ENCODE data around the gene HUS1.

The HUS1 gene

DNA sequence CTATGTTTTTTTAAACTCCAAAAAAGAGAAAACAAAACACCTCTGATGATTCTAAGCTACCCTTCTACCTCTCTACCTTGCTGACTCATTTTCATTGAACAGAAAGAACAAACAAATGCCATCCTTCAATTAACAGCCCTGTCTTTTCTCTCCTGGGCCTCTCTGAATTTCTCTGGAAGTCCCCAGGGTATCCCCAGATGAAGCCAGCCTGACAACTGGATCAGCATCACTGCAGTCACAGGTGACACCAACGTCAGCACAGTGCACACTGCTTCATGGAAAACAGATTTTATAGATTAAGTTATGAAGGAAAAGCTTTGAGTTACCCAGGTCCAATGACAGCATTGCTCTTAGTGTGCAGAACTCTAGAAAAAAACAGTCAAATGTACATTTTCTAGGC, 5.7 kb downstream of the HUS1 start:
- Histone ChIP-seq H3K9me3 (ENCODE audit: control insufficient read depth, insufficient read depth, low read length) (no peaks in the 10 kb centered on the region), H3K27me3 (ENCODE audit: control insufficient read depth, insufficient read depth, low read length) (no peaks in the 10 kb centered on the region), H3K36me3 (ENCODE audit: control insufficient read depth, insufficient read depth, low read length) (peaks cover 15% of the 10 kb centered on the region), H3K9ac (ENCODE audit: low read depth, low read length) (no peak overlapping the region), H3K4me1 (ENCODE audit: control insufficient read depth, insufficient read depth, low read length) (peaks cover 7% of the 10 kb centered on the region), H3K4me3 (ENCODE audit: low read depth, low read length) (no peak overlapping the region)

- H3K36me3 ChIP-seq (ENCODE audit: control insufficient read depth, insufficient read depth, low read length), result peaks cover 26% of the 10 kb centered on the region
- H3K9me3 ChIP-seq (ENCODE audit: control insufficient read depth, insufficient read depth, low read length), result no peaks in the 10 kb centered on the region
- H3K4me1 ChIP-seq (ENCODE audit: control insufficient read depth, insufficient read depth, low read length), result peaks cover 4% of the 10 kb centered on the region
- H3K27me3 ChIP-seq (ENCODE audit: control insufficient read depth, insufficient read depth, low read length), result no peaks in the 10 kb centered on the region
- H3K9ac ChIP-seq (ENCODE audit: low read depth, low read length), result no peak overlapping the region
- no peak overlapping the region for H3K4me3 ChIP-seq (ENCODE audit: low read depth, low read length)
Measured at GRCh38 chr7:47970761-47971160, 8.7 kb downstream of the HUS1 start.

GRCh38 chr7:47968847-47969774, 10.3 kb downstream of the HUS1 start:
- Histone ChIP-seq H3K4me3 (ENCODE audit: low read depth, low read length) (no peak overlapping the region), H3K4me1 (ENCODE audit: control insufficient read depth, insufficient read depth, low read length) (peaks cover 4% of the 10 kb centered on the region), H3K36me3 (ENCODE audit: control insufficient read depth, insufficient read depth, low read length) (peaks cover 32% of the 10 kb centered on the region), H3K9me3 (ENCODE audit: control insufficient read depth, insufficient read depth, low read length) (no peaks in the 10 kb centered on the region), H3K9ac (ENCODE audit: low read depth, low read length) (no peak overlapping the region), H3K27me3 (ENCODE audit: control insufficient read depth, insufficient read depth, low read length) (no peaks in the 10 kb centered on the region)

DNA sequence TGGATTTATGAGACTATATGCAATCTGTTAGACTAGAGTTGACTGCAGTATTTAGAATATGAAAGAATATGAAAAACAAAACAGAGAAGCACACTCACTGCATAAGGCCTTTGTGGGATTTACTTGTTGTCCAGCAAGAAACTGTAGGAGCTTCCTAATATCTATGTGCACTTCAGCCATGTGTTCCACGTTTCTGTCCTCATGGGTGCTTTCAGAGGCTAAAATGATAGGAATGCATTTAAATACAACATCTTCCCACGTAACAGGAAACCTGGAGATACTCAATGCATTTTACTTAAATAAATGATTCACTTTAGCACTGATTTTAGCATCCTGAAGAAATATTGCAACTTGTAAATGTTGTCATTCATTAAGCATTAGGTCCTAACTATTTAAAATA, 11.7 kb downstream of the HUS1 start:
- Histone ChIP-seq H3K27me3 (ENCODE audit: control insufficient read depth, insufficient read depth, low read length) (no peaks in the 10 kb centered on the region), H3K4me1 (ENCODE audit: control insufficient read depth, insufficient read depth, low read length) (peaks cover 4% of the 10 kb centered on the region), H3K4me3 (ENCODE audit: low read depth, low read length) (no peak overlapping the region), H3K9me3 (ENCODE audit: control insufficient read depth, insufficient read depth, low read length) (no peaks in the 10 kb centered on the region), H3K9ac (ENCODE audit: low read depth, low read length) (no peak overlapping the region), H3K36me3 (ENCODE audit: control insufficient read depth, insufficient read depth, low read length) (peaks cover 33% of the 10 kb centered on the region)

DNA sequence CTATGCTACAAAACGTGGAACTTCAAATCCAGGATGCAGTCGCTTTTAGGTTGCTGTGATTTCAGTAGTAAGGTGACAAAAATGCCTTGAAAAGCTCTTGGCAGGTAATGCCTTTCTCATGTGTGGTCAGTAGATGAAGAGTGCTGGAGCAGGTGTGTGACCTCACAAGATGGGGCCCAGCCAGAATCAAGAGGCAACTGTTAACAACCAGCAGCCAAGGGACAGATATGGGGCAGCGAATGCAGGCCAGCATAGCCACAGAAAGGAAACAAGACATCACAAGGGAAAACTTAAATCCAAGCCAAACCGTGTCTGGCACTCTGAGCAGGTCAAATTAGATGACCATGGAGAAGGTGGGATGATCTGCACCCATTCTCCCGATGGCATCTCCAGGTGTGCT, 12.3 kb downstream of the HUS1 start:
- peaks cover 36% of the 10 kb centered on the region for H3K36me3 ChIP-seq (ENCODE audit: control insufficient read depth, insufficient read depth, low read length)
- H3K27me3 ChIP-seq (ENCODE audit: control insufficient read depth, insufficient read depth, low read length), result no peaks in the 10 kb centered on the region
- no peak overlapping the region for H3K9ac ChIP-seq (ENCODE audit: low read depth, low read length)
- peaks cover 4% of the 10 kb centered on the region for H3K4me1 ChIP-seq (ENCODE audit: control insufficient read depth, insufficient read depth, low read length)
- H3K9me3 ChIP-seq (ENCODE audit: control insufficient read depth, insufficient read depth, low read length), result no peaks in the 10 kb centered on the region
- no peak overlapping the region for H3K4me3 ChIP-seq (ENCODE audit: low read depth, low read length)

GRCh38 chr7:47965456-47965855, 14.0 kb downstream of the HUS1 start:
- no peak overlapping the region for H3K4me3 ChIP-seq (ENCODE audit: low read depth, low read length)
- H3K9ac ChIP-seq (ENCODE audit: low read depth, low read length), result no peak overlapping the region
- H3K9me3 ChIP-seq (ENCODE audit: control insufficient read depth, insufficient read depth, low read length), result no peaks in the 10 kb centered on the region
- H3K4me1 ChIP-seq (ENCODE audit: control insufficient read depth, insufficient read depth, low read length), result peaks cover 4% of the 10 kb centered on the region
- H3K27me3 ChIP-seq (ENCODE audit: control insufficient read depth, insufficient read depth, low read length), result no peaks in the 10 kb centered on the region
- H3K36me3 ChIP-seq (ENCODE audit: control insufficient read depth, insufficient read depth, low read length), result peaks cover 50% of the 10 kb centered on the region

- Histone ChIP-seq H3K27me3 (ENCODE audit: control insufficient read depth, insufficient read depth, low read length) (no peaks in the 10 kb centered on the region), H3K36me3 (ENCODE audit: control insufficient read depth, insufficient read depth, low read length) (peaks cover 44% of the 10 kb centered on the region), H3K4me1 (ENCODE audit: control insufficient read depth, insufficient read depth, low read length) (no peaks in the 10 kb centered on the region), H3K4me3 (ENCODE audit: low read depth, low read length) (no peak overlapping the region), H3K9ac (ENCODE audit: low read depth, low read length) (no peak overlapping the region), H3K9me3 (ENCODE audit: control insufficient read depth, insufficient read depth, low read length) (no peaks in the 10 kb centered on the region)
Measured at GRCh38 chr7:47962262-47962661, 17.2 kb downstream of the HUS1 start.

GRCh38 chr7:47957156-47957555, 22.3 kb downstream of the HUS1 start:
- Histone ChIP-seq H3K9ac (ENCODE audit: low read depth, low read length) (no peak overlapping the region), H3K36me3 (ENCODE audit: control insufficient read depth, insufficient read depth, low read length) (peaks cover 19% of the 10 kb centered on the region), H3K27me3 (ENCODE audit: control insufficient read depth, insufficient read depth, low read length) (no peaks in the 10 kb centered on the region), H3K4me1 (ENCODE audit: control insufficient read depth, insufficient read depth, low read length) (peaks cover 4% of the 10 kb centered on the region), H3K9me3 (ENCODE audit: control insufficient read depth, insufficient read depth, low read length) (no peaks in the 10 kb centered on the region), H3K4me3 (ENCODE audit: low read depth, low read length) (no peak overlapping the region)

- peaks cover 10% of the 10 kb centered on the region for H3K4me1 ChIP-seq (ENCODE audit: control insufficient read depth, insufficient read depth, low read length)
- no peak overlapping the region for H3K4me3 ChIP-seq (ENCODE audit: low read depth, low read length)
- H3K36me3 ChIP-seq (ENCODE audit: control insufficient read depth, insufficient read depth, low read length), result peaks cover 11% of the 10 kb centered on the region
- H3K9ac ChIP-seq (ENCODE audit: low read depth, low read length), result no peak overlapping the region
- no peaks in the 10 kb centered on the region for H3K9me3 ChIP-seq (ENCODE audit: control insufficient read depth, insufficient read depth, low read length)
- no peaks in the 10 kb centered on the region for H3K27me3 ChIP-seq (ENCODE audit: control insufficient read depth, insufficient read depth, low read length)
Measured at GRCh38 chr7:47956220-47956619, 23.2 kb downstream of the HUS1 start.

DNA sequence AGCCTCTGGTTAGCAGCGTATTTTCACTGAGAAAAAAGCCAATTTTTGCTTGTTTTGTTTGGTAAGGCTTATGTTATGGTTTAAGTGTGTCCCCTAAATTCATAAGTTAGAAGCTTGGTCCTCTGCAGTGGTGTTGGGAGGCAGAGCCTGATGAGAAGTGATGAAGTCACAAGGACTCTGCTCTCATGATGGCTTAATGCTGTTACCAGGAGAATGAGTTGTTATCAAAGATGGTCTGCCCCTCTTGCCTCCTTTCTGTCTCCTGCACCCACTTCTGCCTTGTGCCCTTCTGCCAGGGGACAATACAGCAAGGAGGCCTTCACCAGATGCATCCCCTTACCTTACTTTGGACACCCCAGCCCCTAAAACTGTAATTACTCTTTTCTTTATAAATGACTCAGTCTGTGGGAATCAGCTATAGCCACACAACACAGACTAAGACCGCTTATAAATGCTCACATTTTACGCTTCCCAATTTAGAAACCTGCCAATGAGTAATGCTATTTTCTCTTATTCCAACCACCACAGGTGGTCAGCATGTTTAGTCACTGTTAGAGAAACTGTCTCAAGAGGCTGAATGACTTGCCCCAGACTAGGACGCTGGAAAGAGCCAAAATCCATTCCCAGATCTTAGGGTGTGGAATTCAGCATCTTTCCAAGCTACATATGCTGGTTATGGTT, 25.0 kb downstream of the HUS1 start:
- Histone ChIP-seq H3K9ac (ENCODE audit: low read depth, low read length) (no peak overlapping the region), H3K4me1 (ENCODE audit: control insufficient read depth, insufficient read depth, low read length) (peaks cover 14% of the 10 kb centered on the region), H3K9me3 (ENCODE audit: control insufficient read depth, insufficient read depth, low read length) (no peaks in the 10 kb centered on the region), H3K36me3 (ENCODE audit: control insufficient read depth, insufficient read depth, low read length) (peaks cover 5% of the 10 kb centered on the region), H3K27me3 (ENCODE audit: control insufficient read depth, insufficient read depth, low read length) (no peaks in the 10 kb centered on the region), H3K4me3 (ENCODE audit: low read depth, low read length) (no peak overlapping the region)

GRCh38 chr7:47953822-47954221, 25.6 kb downstream of the HUS1 start:
- Histone ChIP-seq H3K9ac (ENCODE audit: low read depth, low read length) (no peak overlapping the region), H3K36me3 (ENCODE audit: control insufficient read depth, insufficient read depth, low read length) (peaks cover 5% of the 10 kb centered on the region), H3K9me3 (ENCODE audit: control insufficient read depth, insufficient read depth, low read length) (no peaks in the 10 kb centered on the region), H3K4me3 (ENCODE audit: low read depth, low read length) (no peak overlapping the region), H3K27me3 (ENCODE audit: control insufficient read depth, insufficient read depth, low read length) (no peaks in the 10 kb centered on the region), H3K4me1 (ENCODE audit: control insufficient read depth, insufficient read depth, low read length) (peaks cover 14% of the 10 kb centered on the region)

GRCh38 chr7:47952224-47952623, 27.2 kb downstream of the HUS1 start:
- Histone ChIP-seq H3K27me3 (ENCODE audit: control insufficient read depth, insufficient read depth, low read length) (no peaks in the 10 kb centered on the region), H3K9me3 (ENCODE audit: control insufficient read depth, insufficient read depth, low read length) (no peaks in the 10 kb centered on the region), H3K4me3 (ENCODE audit: low read depth, low read length) (no peak overlapping the region), H3K9ac (ENCODE audit: low read depth, low read length) (no peak overlapping the region), H3K4me1 (ENCODE audit: control insufficient read depth, insufficient read depth, low read length) (peaks cover 14% of the 10 kb centered on the region), H3K36me3 (ENCODE audit: control insufficient read depth, insufficient read depth, low read length) (peaks cover 5% of the 10 kb centered on the region)

Data from iPS-15b (cell line).